ENCODE data around the gene HECW1.

HECW1 gene

DNA sequence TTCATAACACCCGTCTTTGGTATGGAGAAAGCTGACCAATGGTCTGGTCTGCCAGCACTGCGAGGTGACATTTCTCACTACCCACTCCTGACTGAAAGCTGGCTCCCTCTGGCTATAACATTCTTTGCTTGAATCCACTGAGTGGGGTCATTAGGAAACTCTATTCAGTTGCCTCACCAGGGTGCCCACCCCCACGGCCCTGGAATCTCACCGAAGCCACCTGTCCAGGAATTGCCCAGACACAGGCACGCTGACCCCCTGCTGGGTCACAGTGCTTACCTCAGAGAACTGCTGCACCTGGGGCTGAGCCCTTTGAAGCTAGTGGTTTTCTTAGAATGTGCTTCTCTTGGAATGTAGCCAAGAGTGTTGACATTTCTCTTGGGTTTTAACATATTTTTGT is 28.6 kb downstream of the HECW1 start:
- 57 to 65% methylated on average over 5 of the region's 5 CpGs for WGBS, 2 experiments
- Histone ChIP-seq H3K36me3 (ENCODE audit: control insufficient read depth, insufficient read depth, low read length) (no peaks in the 10 kb centered on the region), H3K27ac (ENCODE audit: insufficient read depth, low read depth, low read length, poor library complexity, severe bottlenecking) (no peak overlapping the region), H3K4me3 (ENCODE audit: insufficient read depth, low read depth, low read length) (no peak overlapping the region), H3K27me3 (ENCODE audit: control insufficient read depth, insufficient read depth, low read length, poor library complexity, severe bottlenecking) (no peaks in the 10 kb centered on the region), H3K4me1 (ENCODE audit: control insufficient read depth, insufficient read depth, low read length) (peaks cover 11% of the 10 kb centered on the region), H3K9me3 (ENCODE audit: control insufficient read depth, low read length) (no peaks in the 10 kb centered on the region)

DNA sequence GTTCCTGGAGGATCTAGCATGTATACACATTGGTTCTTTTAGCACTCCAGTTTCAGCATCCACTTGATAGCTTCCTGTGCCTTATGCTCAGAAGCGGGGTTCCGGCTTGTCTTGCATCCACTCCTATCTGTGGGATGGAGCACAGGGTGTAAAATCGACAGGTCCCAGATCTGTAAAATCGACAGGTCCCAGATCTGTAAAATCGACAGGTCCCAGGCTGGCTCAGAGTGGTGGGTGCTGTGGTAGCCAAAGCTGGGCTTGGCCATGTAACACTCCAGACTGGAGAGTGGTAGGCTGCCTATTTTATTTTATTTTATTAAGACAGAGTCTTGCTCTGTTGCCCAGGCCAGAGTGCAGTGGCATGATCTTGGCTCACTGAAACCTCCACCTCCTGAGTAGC is 30.3 kb downstream of the HECW1 start:
- 93 to 95% methylated on average over 5 of the region's 5 CpGs for WGBS, 2 experiments
- H3K36me3 ChIP-seq (ENCODE audit: control insufficient read depth, insufficient read depth, low read length) = no peaks in the 10 kb centered on the region
- H3K9me3 ChIP-seq (ENCODE audit: control insufficient read depth, low read length) = no peaks in the 10 kb centered on the region
- H3K4me3 ChIP-seq (ENCODE audit: insufficient read depth, low read depth, low read length) = no peak overlapping the region
- H3K27me3 ChIP-seq (ENCODE audit: control insufficient read depth, insufficient read depth, low read length, poor library complexity, severe bottlenecking) = no peaks in the 10 kb centered on the region
- peaks cover 11% of the 10 kb centered on the region for H3K4me1 ChIP-seq (ENCODE audit: control insufficient read depth, insufficient read depth, low read length)
- H3K27ac ChIP-seq (ENCODE audit: insufficient read depth, low read depth, low read length, poor library complexity, severe bottlenecking) = no peak overlapping the region

DNA sequence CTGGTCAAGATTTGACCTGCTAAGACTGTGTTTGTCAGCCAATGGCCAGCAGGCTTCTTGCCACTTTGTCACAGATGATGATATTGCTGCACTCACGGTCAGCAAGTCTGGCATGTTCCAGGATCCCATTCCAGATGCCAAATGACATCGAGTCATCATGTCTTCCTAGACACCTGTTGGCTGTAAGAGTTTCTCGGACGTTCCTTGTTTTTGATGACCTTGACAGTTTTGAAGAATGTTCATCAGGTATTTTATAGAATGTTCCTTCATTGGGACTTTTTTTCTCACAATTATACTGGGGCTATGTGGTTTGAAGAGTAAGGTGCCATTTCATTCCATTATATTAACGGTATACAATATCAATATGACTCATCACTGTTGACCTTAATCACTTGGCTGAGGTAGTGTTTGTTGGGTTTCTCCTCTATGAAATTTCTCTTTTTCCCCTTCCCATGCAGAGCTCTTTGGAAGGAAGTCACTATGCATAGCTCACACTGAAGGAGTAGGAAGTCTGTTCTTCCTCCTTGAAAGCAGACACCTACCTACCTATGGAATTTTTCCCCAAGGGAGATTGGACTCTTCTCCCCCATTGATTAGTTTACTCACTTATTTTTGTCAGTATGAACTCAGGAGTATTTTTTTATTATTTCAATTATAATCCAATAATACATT is 31.6 kb downstream of the HECW1 start:
- H3K9me3 ChIP-seq (ENCODE audit: control insufficient read depth, low read length) = no peaks in the 10 kb centered on the region
- H3K4me3 ChIP-seq (ENCODE audit: insufficient read depth, low read depth, low read length) = no peak overlapping the region
- H3K27ac ChIP-seq (ENCODE audit: insufficient read depth, low read depth, low read length, poor library complexity, severe bottlenecking) = no peak overlapping the region
- H3K27me3 ChIP-seq (ENCODE audit: control insufficient read depth, insufficient read depth, low read length, poor library complexity, severe bottlenecking) = no peaks in the 10 kb centered on the region
- no peaks in the 10 kb centered on the region for H3K36me3 ChIP-seq (ENCODE audit: control insufficient read depth, insufficient read depth, low read length)
- H3K4me1 ChIP-seq (ENCODE audit: control insufficient read depth, insufficient read depth, low read length) = peaks cover 3% of the 10 kb centered on the region
- 97 to 98% methylated on average over 4 to 5 of the region's 5 CpGs for WGBS, 2 experiments

DNA sequence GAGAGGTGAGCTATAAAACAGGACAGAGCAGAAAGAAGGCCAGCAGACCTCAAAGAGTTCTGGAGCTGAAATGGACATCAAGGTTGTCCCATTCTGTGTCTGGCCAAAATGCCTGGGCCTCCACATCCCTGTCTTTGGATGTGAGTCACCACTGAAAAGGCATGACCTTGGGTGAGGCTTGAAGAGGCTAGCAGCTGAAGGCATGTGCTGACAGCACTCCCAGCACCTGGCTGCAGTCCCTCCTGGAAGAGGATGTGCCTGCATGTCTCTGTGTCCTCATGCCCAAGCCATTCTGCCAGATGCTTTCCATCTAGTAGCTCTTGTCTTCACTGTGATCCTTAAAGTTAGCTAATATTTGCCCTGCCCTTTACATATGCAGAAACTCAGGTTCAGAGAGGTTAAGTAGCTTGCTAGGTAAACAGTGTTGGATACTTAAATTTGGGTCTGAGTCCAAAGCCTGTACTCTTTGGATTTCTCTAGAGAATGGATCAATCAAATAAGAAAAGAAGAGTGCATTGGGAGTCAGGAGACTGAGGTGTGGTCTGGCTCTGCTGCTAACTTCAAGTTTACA is 35.8 kb downstream of the HECW1 start:
- no peaks in the 10 kb centered on the region for H3K9me3 ChIP-seq (ENCODE audit: control insufficient read depth, low read length)
- H3K4me1 ChIP-seq (ENCODE audit: control insufficient read depth, insufficient read depth, low read length) = no peaks in the 10 kb centered on the region
- H3K36me3 ChIP-seq (ENCODE audit: control insufficient read depth, insufficient read depth, low read length) = no peaks in the 10 kb centered on the region
- no peak overlapping the region for H3K4me3 ChIP-seq (ENCODE audit: insufficient read depth, low read depth, low read length)
- H3K27ac ChIP-seq (ENCODE audit: insufficient read depth, low read depth, low read length, poor library complexity, severe bottlenecking) = no peak overlapping the region
- H3K27me3 ChIP-seq (ENCODE audit: control insufficient read depth, insufficient read depth, low read length, poor library complexity, severe bottlenecking) = no peaks in the 10 kb centered on the region

DNA sequence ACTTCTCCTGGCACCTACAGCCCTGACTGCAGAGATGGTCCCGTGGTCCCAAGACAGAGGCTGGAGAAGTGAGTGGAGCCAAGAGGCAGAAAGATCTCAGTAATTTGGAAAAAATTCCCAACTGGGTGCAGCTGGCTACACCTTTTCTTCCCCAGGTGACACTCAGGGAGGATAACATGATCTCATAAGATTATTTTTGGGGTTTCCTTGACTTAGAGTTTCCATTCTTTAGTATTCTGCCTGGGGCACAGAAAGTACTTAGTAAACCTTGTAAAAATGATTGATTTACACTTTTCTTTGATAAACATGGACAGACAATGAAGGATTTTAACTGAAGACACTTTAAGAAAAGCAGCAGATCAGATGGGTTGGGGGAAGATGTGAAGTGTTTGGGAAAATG is 38.6 kb downstream of the HECW1 start:
- Histone ChIP-seq H3K4me1 (ENCODE audit: control insufficient read depth, insufficient read depth, low read length) (no peaks in the 10 kb centered on the region), H3K4me3 (ENCODE audit: insufficient read depth, low read depth, low read length) (no peak overlapping the region), H3K27me3 (ENCODE audit: control insufficient read depth, insufficient read depth, low read length, poor library complexity, severe bottlenecking) (no peaks in the 10 kb centered on the region), H3K36me3 (ENCODE audit: control insufficient read depth, insufficient read depth, low read length) (no peaks in the 10 kb centered on the region), H3K27ac (ENCODE audit: insufficient read depth, low read depth, low read length, poor library complexity, severe bottlenecking) (no peak overlapping the region), H3K9me3 (ENCODE audit: control insufficient read depth, low read length) (no peaks in the 10 kb centered on the region)
- 89 to 98% methylated on average over 1 of the region's 1 CpG for whole genome bisulfite sequencing, 2 experiments

DNA sequence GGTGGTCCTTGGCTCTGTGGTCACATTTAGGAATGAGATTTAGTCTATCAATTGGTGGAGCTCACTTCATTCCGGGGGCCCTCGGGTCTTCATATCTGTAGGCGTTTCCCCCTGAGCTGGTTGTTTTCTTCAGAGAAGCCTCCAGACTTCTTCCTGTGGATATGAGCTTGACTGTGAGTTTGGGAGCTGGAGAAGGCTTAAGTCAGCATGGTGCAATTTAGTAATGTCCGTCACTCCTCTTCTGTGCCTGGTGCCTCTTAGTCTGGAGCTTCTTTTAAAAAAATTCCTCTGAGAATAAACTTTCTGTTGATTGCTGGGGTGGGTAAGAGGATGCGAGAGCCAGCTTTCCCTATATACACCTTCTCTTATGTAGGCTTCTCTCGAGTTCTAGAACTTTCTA is 40.2 kb downstream of the HECW1 start:
- Histone ChIP-seq H3K4me1 (ENCODE audit: control insufficient read depth, insufficient read depth, low read length) (no peaks in the 10 kb centered on the region), H3K27me3 (ENCODE audit: control insufficient read depth, insufficient read depth, low read length, poor library complexity, severe bottlenecking) (no peaks in the 10 kb centered on the region)
- WGBS, 2 experiments = 78 to 81% methylated on average over 6 of the region's 6 CpGs

DNA sequence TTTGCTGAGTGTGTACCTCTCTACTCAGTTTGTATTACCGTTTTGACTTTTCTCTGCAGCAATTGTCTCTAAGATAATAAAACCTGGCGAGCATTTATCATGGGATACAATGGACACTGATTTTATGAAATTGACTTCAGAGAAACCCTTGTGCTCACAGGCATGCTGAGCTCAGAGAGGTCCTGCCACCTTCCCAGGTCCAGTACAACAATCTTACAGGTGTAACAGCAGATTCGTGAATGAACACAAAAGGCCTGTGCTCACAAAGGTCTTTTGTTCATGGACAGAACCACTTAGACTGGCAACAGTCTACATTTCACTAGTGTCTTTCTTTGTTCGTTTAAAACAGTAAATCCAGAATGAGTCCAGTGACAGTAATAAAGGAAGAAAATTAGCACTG is 43.2 kb downstream of the HECW1 start:
- Histone ChIP-seq H3K4me1 (ENCODE audit: control insufficient read depth, insufficient read depth, low read length) (no peaks in the 10 kb centered on the region), H3K36me3 (ENCODE audit: control insufficient read depth, insufficient read depth, low read length) (no peaks in the 10 kb centered on the region), H3K27ac (ENCODE audit: insufficient read depth, low read depth, low read length, poor library complexity, severe bottlenecking) (no peak overlapping the region), H3K4me3 (ENCODE audit: insufficient read depth, low read depth, low read length) (no peak overlapping the region), H3K9me3 (ENCODE audit: control insufficient read depth, low read length) (no peaks in the 10 kb centered on the region), H3K27me3 (ENCODE audit: control insufficient read depth, insufficient read depth, low read length, poor library complexity, severe bottlenecking) (no peaks in the 10 kb centered on the region)
- 92 to 94% methylated on average over 4 of the region's 4 CpGs for WGBS, 2 experiments

More for the DNA sequence above, 40.2 kb downstream of the HECW1 start:
- no peak overlapping the region for H3K27ac ChIP-seq (ENCODE audit: insufficient read depth, low read depth, low read length, poor library complexity, severe bottlenecking)
- H3K36me3 ChIP-seq (ENCODE audit: control insufficient read depth, insufficient read depth, low read length) = no peaks in the 10 kb centered on the region
- H3K4me3 ChIP-seq (ENCODE audit: insufficient read depth, low read depth, low read length) = no peak overlapping the region
- no peaks in the 10 kb centered on the region for H3K9me3 ChIP-seq (ENCODE audit: control insufficient read depth, low read length)

DNA sequence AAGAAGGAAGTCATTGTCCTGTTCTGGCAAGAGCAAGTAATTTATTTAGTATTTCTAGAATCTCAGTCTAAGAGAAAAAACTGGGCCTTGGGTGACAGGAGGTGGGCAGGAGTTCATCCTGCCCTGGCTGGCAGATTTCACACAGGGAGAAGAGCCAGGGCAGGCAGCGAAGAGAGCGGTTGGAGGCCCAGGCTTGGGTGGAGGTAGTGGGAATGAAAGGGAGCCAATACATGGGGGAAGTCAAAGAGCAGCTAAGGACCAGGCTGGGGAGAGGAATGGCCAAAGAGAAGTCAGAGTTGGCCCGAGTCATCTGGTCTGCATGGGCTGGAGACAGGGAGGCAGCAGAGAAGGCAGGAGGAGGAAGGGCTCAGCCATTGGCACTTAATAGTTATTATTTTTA is 51.4 kb downstream of the HECW1 start:
- 93 to 97% methylated on average over 3 of the region's 3 CpGs for WGBS, 2 experiments
- Histone ChIP-seq H3K36me3 (ENCODE audit: control insufficient read depth, insufficient read depth, low read length) (no peaks in the 10 kb centered on the region), H3K27me3 (ENCODE audit: control insufficient read depth, insufficient read depth, low read length, poor library complexity, severe bottlenecking) (no peaks in the 10 kb centered on the region), H3K4me1 (ENCODE audit: control insufficient read depth, insufficient read depth, low read length) (no peaks in the 10 kb centered on the region), H3K4me3 (ENCODE audit: insufficient read depth, low read depth, low read length) (no peak overlapping the region), H3K27ac (ENCODE audit: insufficient read depth, low read depth, low read length, poor library complexity, severe bottlenecking) (no peak overlapping the region), H3K9me3 (ENCODE audit: control insufficient read depth, low read length) (no peaks in the 10 kb centered on the region)

DNA sequence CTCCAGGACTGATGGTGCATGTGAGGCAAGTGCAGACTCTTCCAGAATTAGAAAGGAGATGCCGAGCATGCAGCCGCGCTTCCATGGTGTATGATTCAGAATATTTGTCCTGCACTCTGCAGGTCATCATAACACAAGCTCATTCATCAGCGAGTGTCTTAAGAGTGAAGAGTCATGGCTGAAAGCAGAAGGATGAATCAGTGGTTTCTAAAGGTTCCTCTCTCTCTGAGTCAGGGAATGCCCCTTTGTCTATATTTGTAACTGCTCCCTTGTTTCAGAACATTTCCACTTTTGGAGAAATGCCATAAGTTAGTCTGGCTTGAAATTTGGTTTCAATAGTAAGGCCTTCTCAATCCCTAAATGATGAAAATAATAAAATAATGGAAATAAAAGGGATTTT is 52.3 kb downstream of the HECW1 start:
- H3K4me1 ChIP-seq (ENCODE audit: control insufficient read depth, insufficient read depth, low read length) = no peaks in the 10 kb centered on the region
- H3K27ac ChIP-seq (ENCODE audit: insufficient read depth, low read depth, low read length, poor library complexity, severe bottlenecking) = no peak overlapping the region
- no peaks in the 10 kb centered on the region for H3K27me3 ChIP-seq (ENCODE audit: control insufficient read depth, insufficient read depth, low read length, poor library complexity, severe bottlenecking)
- H3K9me3 ChIP-seq (ENCODE audit: control insufficient read depth, low read length) = no peaks in the 10 kb centered on the region
- H3K36me3 ChIP-seq (ENCODE audit: control insufficient read depth, insufficient read depth, low read length) = no peaks in the 10 kb centered on the region
- H3K4me3 ChIP-seq (ENCODE audit: insufficient read depth, low read depth, low read length) = no peak overlapping the region
- 92 to 98% methylated on average over 4 of the region's 4 CpGs for WGBS, 2 experiments

DNA sequence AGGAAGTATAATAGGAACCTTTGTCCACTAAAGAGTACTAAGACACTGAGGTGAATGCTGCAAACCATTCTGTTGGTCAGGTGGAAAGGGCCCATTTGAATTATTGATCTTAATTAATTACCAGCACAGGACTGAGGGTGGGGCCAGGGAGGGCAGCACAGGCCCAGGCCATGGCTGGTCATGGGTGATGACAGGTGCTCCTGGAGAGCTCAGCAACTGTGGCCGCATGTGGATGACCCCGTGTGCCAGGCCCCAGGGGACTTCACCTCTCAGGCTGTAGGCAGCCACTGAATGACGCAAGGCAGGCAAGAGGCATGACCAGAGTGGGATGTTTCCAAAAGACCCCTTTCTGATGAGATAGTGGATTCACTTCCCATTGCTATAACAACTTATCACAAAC is 54.2 kb downstream of the HECW1 start:
- H3K9me3 ChIP-seq (ENCODE audit: control insufficient read depth, low read length) = no peaks in the 10 kb centered on the region
- no peaks in the 10 kb centered on the region for H3K36me3 ChIP-seq (ENCODE audit: control insufficient read depth, insufficient read depth, low read length)
- H3K27me3 ChIP-seq (ENCODE audit: control insufficient read depth, insufficient read depth, low read length, poor library complexity, severe bottlenecking) = no peaks in the 10 kb centered on the region
- 88 to 93% methylated on average over 3 of the region's 3 CpGs for WGBS, 2 experiments
- no peak overlapping the region for H3K27ac ChIP-seq (ENCODE audit: insufficient read depth, low read depth, low read length, poor library complexity, severe bottlenecking)
- H3K4me1 ChIP-seq (ENCODE audit: control insufficient read depth, insufficient read depth, low read length) = peaks cover 6% of the 10 kb centered on the region
- no peak overlapping the region for H3K4me3 ChIP-seq (ENCODE audit: insufficient read depth, low read depth, low read length)

All from ectodermal cell (in vitro differentiated cells).